Skin epidermis (tissue), 12 donors: Measurements from ENCODE around the gene TTC21A.

Experiments
- H3K27ac ChIP-seq, 21 experiments: fragments of 200-600 bp; sonication (generic) in 11 of 21; one replicate each; pipeline ENCODE4 v1.5.0; 2020; ENCODE audit warnings: mild to moderate bottlenecking in 3 of 21, inconsistent platforms in 2 of 21, moderate library complexity in 2 of 21
- H3K4me3 ChIP-seq, 7 experiments: fragments of 200-600 bp; sonication (generic) in 2 of 7; one replicate each; pipeline ENCODE4 v1.5.0; 2020; ENCODE audit warnings: inconsistent platforms in 2 of 7, mild to moderate bottlenecking in 2 of 7, moderate library complexity in 1 of 7

Gene TTC21A

GRCh38 chr3:39146611-39147591, 39.4 kb downstream of the TTC21A start:
- Histone ChIP-seq H3K4me3 (peak overlapping the region in 4 of 7 experiments; percentile 1 to 22 (median 6)), H3K27ac (peak overlapping the region; percentile 9 to 100 (median 81))

- peak overlapping the region in 4 of 7 experiments; percentile 1 to 22 (median 6) for H3K4me3 ChIP-seq
- H3K27ac ChIP-seq = peak overlapping the region in 20 of 21 experiments; percentile 37 to 100 (median 82)
Measured at GRCh38 chr3:39147711-39148434, 40.4 kb downstream of the TTC21A start.

- Histone ChIP-seq H3K27ac (peak overlapping the region in 20 of 21 experiments; percentile 47 to 100 (median 82)), H3K4me3 (peak overlapping the region in 3 of 7 experiments; percentile 1 to 22 (median 8))
Measured at GRCh38 chr3:39148435-39149058, 41.1 kb downstream of the TTC21A start.

GRCh38 chr3:39149059-39149455, 41.6 kb downstream of the TTC21A start:
- Histone ChIP-seq H3K27ac (peak overlapping the region in 15 of 21 experiments; percentile 39 to 100 (median 89)), H3K4me3 (no peak overlapping the region)

- peak overlapping the region in 1 of 7 experiments; percentile 84 for H3K4me3 ChIP-seq
- H3K27ac ChIP-seq = peak overlapping the region in 15 of 21 experiments; percentile 37 to 100 (median 99)
Measured at GRCh38 chr3:39149498-39150147, 42.1 kb downstream of the TTC21A start.

- peak overlapping the region in 19 of 21 experiments; percentile 65 to 100 (median 99) for H3K27ac ChIP-seq
- H3K4me3 ChIP-seq = peak overlapping the region in 4 of 7 experiments; percentile 69 to 90 (median 87)
Measured at GRCh38 chr3:39150148-39150802, 42.8 kb downstream of the TTC21A start.

- Histone ChIP-seq H3K27ac (peak overlapping the region; percentile 4 to 100 (median 99)), H3K4me3 (peak overlapping the region; percentile 68 to 98 (median 84))
Measured at GRCh38 chr3:39150803-39151631, 43.5 kb downstream of the TTC21A start.

- Histone ChIP-seq H3K4me3 (peak overlapping the region; percentile 68 to 98 (median 84)), H3K27ac (peak overlapping the region in 20 of 21 experiments; percentile 45 to 100 (median 98))
Measured at GRCh38 chr3:39153977-39154279, 46.4 kb downstream of the TTC21A start.

- Histone ChIP-seq H3K4me3 (no peak overlapping the region), H3K27ac (peak overlapping the region in 14 of 21 experiments; percentile 77 to 100 (median 99))
Measured at GRCh38 chr3:39154280-39155021, 47.0 kb downstream of the TTC21A start.

- H3K27ac ChIP-seq = peak overlapping the region in 9 of 21 experiments; percentile 1 to 75 (median 50)
- H3K4me3 ChIP-seq = no peak overlapping the region
Measured at GRCh38 chr3:39156421-39156820, 48.9 kb downstream of the TTC21A start.

- Histone ChIP-seq H3K27ac (no peak overlapping the region), H3K4me3 (no peak overlapping the region)
Measured at GRCh38 chr3:39157359-39157758, 49.9 kb downstream of the TTC21A start.

GRCh38 chr3:39158148-39158715, 50.8 kb downstream of the TTC21A start:
- Histone ChIP-seq H3K4me3 (no peak overlapping the region), H3K27ac (no peak overlapping the region)

- Histone ChIP-seq H3K27ac (no peak overlapping the region), H3K4me3 (no peak overlapping the region)
Measured at GRCh38 chr3:39164414-39164813, 56.9 kb downstream of the TTC21A start.

- Histone ChIP-seq H3K27ac (no peak overlapping the region), H3K4me3 (no peak overlapping the region)
Measured at GRCh38 chr3:39165518-39165917, 58.0 kb downstream of the TTC21A start.

GRCh38 chr3:39166134-39166710, 58.7 kb downstream of the TTC21A start:
- Histone ChIP-seq H3K27ac (peak overlapping the region in 6 of 21 experiments; percentile 1 to 55 (median 28)), H3K4me3 (no peak overlapping the region)

GRCh38 chr3:39166932-39167532, 59.6 kb downstream of the TTC21A start:
- H3K27ac ChIP-seq = peak overlapping the region in 6 of 21 experiments; percentile 14 to 55 (median 34)
- H3K4me3 ChIP-seq = no peak overlapping the region
